Brain microvascular endothelial cell (primary cell): Measurements from ENCODE around the gene TNFRSF4.

Experiments used
- DNase-seq: peaks from one replicate; pipeline ENCODE4 v3.0.0-alpha.2; 2020
- H3K27ac ChIP-seq: fragments of 250-450 bp; sonication (Bioruptor Pico); 2 replicates; pipeline ENCODE4 v1.5.1; 2020; ENCODE audit warnings: mild to moderate bottlenecking, moderate library complexity
- H3K27me3 ChIP-seq: fragments of 250-450 bp; sonication (Bioruptor Pico); replicated peaks from 2 replicates; pipeline ENCODE4 v1.5.1; 2020; ENCODE audit warnings: mild to moderate bottlenecking
- H3K36me3 ChIP-seq: fragments of 250-450 bp; sonication (Bioruptor Pico); replicated peaks from 2 replicates; pipeline ENCODE4 v1.5.1; 2020; ENCODE audit warnings: mild to moderate bottlenecking
- H3K4me3 ChIP-seq: 2 replicates; pipeline ENCODE4 v1.5.1; 2011; ENCODE audit warnings: low read depth, mild to moderate bottlenecking, control low read depth, low read length, moderate library complexity
- in situ Hi-C: cut with HindIII; loops from 2 replicates; pipeline ENCODE4 v1.10.0; 2017; ENCODE audit warnings: low sequenced_read_pairs, low pct_ligation_motif_present
- TF ChIP-seq, protein P1 (sequence below): IDR thresholded peaks from 2 replicates; pipeline ENCODE4 v1.5.1; 2011; ENCODE audit warnings: low read depth, mild to moderate bottlenecking, moderate library complexity, low read length, control low read depth, inconsistent platforms; ENCODE audit errors: missing control alignments

Gene TNFRSF4

DNA sequence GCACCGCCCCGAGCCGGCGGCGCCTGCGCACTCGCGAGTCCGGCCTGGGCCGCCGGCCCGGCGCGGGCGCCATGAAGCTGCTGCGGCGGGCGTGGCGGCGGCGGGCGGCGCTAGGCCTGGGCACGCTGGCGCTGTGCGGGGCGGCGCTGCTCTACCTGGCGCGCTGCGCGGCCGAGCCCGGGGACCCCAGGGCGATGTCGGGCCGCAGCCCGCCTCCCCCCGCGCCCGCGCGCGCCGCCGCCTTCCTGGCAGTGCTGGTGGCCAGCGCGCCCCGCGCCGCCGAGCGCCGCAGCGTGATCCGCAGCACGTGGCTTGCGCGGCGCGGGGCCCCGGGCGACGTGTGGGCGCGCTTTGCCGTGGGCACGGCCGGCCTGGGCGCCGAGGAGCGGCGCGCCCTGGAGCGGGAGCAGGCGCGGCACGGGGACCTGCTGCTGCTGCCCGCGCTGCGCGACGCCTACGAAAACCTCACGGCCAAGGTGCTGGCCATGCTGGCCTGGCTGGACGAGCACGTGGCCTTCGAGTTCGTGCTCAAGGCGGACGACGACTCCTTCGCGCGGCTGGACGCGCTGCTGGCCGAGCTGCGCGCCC lies 18.3 kb upstream of the TNFRSF4 start, which contains the start of gene B3GALT6:
B3GALT6 (plus strand) TSS at position 30 of the 588 bp plus-strand sequence; CDS start at position 72, 42 bp downstream.
- no peaks in the 10 kb centered on the region for H3K27me3 ChIP-seq
- peak within 1 kb of the TSS; percentile 85 for H3K4me3 ChIP-seq
- peaks cover 12% of the 10 kb centered on the region for H3K36me3 ChIP-seq
- in situ Hi-C loops, result no loop called here
- DNase-seq, result no peak
- peak within 1 kb of the TSS; percentile 83 for H3K27ac ChIP-seq
- TF ChIP-seq, protein P1, sequence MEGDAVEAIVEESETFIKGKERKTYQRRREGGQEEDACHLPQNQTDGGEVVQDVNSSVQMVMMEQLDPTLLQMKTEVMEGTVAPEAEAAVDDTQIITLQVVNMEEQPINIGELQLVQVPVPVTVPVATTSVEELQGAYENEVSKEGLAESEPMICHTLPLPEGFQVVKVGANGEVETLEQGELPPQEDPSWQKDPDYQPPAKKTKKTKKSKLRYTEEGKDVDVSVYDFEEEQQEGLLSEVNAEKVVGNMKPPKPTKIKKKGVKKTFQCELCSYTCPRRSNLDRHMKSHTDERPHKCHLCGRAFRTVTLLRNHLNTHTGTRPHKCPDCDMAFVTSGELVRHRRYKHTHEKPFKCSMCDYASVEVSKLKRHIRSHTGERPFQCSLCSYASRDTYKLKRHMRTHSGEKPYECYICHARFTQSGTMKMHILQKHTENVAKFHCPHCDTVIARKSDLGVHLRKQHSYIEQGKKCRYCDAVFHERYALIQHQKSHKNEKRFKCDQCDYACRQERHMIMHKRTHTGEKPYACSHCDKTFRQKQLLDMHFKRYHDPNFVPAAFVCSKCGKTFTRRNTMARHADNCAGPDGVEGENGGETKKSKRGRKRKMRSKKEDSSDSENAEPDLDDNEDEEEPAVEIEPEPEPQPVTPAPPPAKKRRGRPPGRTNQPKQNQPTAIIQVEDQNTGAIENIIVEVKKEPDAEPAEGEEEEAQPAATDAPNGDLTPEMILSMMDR, result no peak

DNA sequence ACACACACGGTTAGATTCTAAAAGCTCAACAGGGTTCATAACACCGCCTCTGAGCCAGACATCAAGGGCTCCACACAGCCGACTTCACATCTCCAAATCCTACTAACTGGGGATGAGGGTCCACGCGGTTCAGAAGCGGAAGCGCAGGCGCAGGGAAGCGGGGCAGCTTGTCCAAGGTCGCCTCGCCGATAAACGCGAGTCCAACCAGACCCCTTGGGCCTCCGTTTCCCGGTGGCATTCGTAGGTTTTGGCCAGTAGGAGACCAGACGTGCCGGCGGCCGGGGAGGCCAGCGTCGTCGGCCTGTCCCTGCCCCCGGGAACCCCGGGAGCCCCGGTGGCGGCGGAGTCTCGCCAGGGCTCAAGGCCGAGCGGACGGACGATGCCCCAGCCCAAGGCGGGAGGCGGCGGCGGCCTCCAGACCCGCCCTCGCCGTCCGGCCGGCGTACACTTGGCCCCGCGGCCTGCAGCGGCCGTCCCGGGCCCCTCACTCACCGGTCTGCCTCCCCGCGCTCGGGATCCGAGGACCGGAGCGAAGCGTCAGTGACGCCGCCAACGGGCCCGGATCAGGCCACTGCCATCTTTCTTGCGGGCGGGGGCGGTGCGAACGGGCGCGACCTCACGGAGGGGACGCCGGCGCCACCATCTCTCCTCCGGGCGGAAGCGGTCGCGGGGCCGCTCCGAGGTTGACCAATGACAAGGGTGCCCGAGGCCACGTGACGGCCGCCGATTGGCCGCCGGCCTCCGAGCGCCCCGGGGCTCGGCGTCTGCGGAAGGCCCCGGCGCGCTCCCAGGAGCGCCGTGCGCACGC lies 17.7 kb upstream of the TNFRSF4 start, which contains the start of gene SDF4:
SDF4 (minus strand) TSS at position 602 of the 808 bp plus-strand sequence. CDS start 3,229 bp downstream, outside the sequence.
- peak; percentile 91 for DNase-seq
- in situ Hi-C loops, result no loop called here
- Histone ChIP-seq H3K4me3 (peak within 1 kb of the TSS; percentile 85), H3K36me3 (peaks cover 16% of the 10 kb centered on the region), H3K27ac (peak within 1 kb of the TSS; percentile 83), H3K27me3 (no peaks in the 10 kb centered on the region)
- TF ChIP-seq, protein P1, result no peak

DNA sequence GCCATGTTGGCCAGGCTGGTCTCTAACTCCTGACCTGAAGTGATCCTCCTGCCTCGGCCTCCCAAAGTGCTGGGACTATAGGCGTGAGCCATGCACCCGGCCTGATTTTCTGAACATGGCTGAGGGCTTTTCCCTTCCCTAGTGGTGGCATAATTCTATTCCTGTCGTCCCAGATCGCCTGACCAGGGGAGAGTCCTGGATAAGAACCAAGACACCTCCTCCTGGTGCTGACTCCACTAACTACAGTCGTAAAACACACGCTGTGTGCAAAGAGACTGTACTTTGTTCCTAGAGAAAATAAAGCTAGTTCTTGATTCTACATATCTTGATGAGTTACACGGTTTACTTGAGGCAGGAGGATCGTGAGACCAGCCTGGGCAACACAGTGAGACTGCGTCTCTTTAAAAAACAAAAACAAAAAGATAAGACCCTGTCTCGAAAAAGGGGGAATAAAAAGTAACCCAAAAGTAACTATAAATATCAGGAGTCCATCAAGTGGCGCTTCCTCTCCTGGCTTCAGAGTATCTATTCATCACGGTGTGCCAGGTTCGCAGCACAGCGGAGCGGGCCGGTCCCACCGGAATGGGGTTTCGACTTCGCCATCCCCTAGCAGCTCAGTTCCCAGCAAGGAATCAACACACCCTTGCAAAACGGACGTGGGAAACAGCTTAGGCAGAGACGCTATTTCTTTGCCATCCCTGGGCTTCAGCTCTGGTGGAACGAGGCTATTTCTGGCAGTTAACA lies 16.9 kb upstream of the TNFRSF4 start:
- Histone ChIP-seq H3K4me3 (peak overlapping the region; percentile 85), H3K36me3 (peaks cover 20% of the 10 kb centered on the region), H3K27ac (peak overlapping the region; percentile 83), H3K27me3 (no peaks in the 10 kb centered on the region)
- in situ Hi-C loops, result no loop called here
- peak; percentile 75 for DNase-seq
- TF ChIP-seq, protein P1, result peak; percentile 56

DNA sequence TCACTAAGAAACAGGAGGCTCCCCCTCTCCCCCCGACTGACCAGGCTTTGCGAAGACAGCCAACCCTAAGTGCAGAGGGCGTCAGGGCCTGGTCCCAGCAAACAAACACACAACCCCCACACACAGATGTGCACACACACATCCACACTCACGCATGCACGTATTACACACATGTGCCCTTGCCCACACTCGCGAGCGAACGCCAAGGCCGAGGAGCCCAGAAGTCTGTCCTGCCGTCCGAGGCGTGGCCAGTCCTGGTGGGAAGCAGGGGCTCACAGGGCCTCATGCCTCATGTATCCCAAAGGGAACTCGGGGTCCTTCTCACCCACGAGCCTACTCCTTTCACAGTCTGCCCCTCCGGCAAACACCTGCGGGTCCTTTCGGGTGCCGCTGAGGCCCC lies 15.8 kb upstream of the TNFRSF4 start:
- no peaks in the 10 kb centered on the region for H3K27me3 ChIP-seq
- no peak overlapping the region for H3K27ac ChIP-seq
- TF ChIP-seq, protein P1, result no peak
- in situ Hi-C loops, result no loop called here
- DNase-seq, result no peak
- H3K36me3 ChIP-seq, result peaks cover 25% of the 10 kb centered on the region
- H3K4me3 ChIP-seq, result no peak overlapping the region

DNA sequence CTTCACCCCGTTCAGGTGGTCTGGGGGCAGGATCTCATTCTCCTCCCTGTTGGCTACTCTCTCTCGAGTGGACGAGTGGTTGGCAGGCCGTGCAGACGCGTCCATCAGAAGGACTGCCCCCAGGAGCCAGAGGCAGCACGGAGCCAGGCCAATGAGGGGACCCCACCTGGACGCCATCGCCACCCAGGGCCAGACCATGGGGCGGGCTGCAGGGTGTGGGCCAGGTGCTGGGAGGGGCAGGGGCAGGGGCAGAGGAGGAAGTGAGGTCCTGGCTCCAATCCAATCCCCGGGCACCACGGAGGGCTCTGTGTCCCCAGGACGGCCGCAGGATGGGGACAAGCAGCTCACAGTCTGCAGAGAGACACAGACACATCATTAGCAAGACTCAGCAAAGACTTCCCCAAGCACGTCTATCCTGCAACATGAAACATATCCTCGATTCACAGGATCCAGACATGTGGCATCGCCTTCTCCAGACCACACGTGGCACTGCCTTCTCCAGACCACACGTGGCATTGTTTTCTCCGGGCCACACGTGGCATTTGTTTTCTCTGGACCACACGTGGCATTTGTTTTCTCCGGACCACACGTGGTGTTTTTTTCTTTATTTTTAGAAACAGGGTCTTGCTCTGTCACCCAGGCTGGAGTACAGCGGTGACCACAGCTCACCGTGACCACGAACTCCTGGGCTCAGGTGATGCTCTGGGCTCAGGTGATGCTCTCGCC lies 14.8 kb upstream of the TNFRSF4 start:
- Histone ChIP-seq H3K4me3 (no peak overlapping the region), H3K27ac (no peak overlapping the region), H3K36me3 (peaks cover 31% of the 10 kb centered on the region), H3K27me3 (no peaks in the 10 kb centered on the region)
- DNase-seq, result no peak
- TF ChIP-seq, protein P1, result no peak
- in situ Hi-C loops, result no loop called here
